HepG2 (cell line): ENCODE results near the gene OR2F2. TPM values are rescaled to one million over a fixed set of nuclear protein-coding genes. Genes with fewer than 3 reads are reported as not detected.
A peak's percentile ranks its signal among the peaks of the same experiment; 100 is the strongest.

Experiments
- ATM ChIP-seq: fragments of 450-650 bp; IDR thresholded peaks from 2 replicates; pipeline ENCODE4 v1.7.1; 2017; ENCODE audit warnings: mild to moderate bottlenecking, borderline replicate concordance
- CBFB ChIP-seq: sonication (generic); formaldehyde crosslinking; IDR thresholded peaks from 2 replicates; pipeline ENCODE4 v1.4.0; 2020; ENCODE audit warnings: missing genetic modification reagents
- GFI1 ChIP-seq: sonication (generic); formaldehyde crosslinking; IDR thresholded peaks from 2 replicates; pipeline ENCODE4 v1.5.0; 2020; ENCODE audit warnings: missing genetic modification reagents, mild to moderate bottlenecking, borderline replicate concordance
- HNRNPLL ChIP-seq: fragments of 200-400 bp; formaldehyde crosslinking; IDR thresholded peaks from 2 replicates; pipeline ENCODE4 v1.6.1; 2017; ENCODE audit warnings: mild to moderate bottlenecking, low read depth, low read length; ENCODE audit not compliant: poor library complexity, severe bottlenecking
- ZC3H4 ChIP-seq: sonication (generic); formaldehyde crosslinking; IDR thresholded peaks from 2 replicates; pipeline ENCODE4 v1.4.0; 2020; ENCODE audit warnings: missing genetic modification reagents, borderline replicate concordance
- ZNF407 ChIP-seq: sonication (generic); formaldehyde crosslinking; IDR thresholded peaks from one replicate; pipeline ENCODE4 v1.5.1; 2020; ENCODE audit warnings: mild to moderate bottlenecking, missing genetic modification reagents; ENCODE audit errors: not compliant biosample characterization
- ZNF879 ChIP-seq: sonication (generic); formaldehyde crosslinking; IDR thresholded peaks from 2 replicates; pipeline ENCODE4 v1.8.1; 2023; ENCODE audit warnings: missing genetic modification reagents
- polyA plus RNA-seq, 8 experiments: library from polyadenylated mRNA; depleted of rRNA in 3 of 8; stranded (reverse) in 7 of 8; unstranded in 1 of 8; fragments of >200 nt; fragmentation: Illumina TruSeq in 4 of 8; extraction: Trizol in 4 of 8; gene quantifications; 2 replicates each; pipeline versions ENCODE4 v1.2.1 to v1.2.3, GENCODE V29; 2011 to 2016; ENCODE audit warnings: low read depth in 4 of 8, missing spikeins in 1 of 8, mixed read lengths in 1 of 8; ENCODE audit not compliant: insufficient read depth in 1 of 8
- total RNA-seq, 5 experiments: library from RNA; depleted of rRNA; stranded (reverse); fragments of >200 nt; fragmentation: Illumina TruSeq; extraction: Trizol; gene quantifications; 2 replicates each; pipeline ENCODE4 v1.2.3, GENCODE V29; 2016; ENCODE audit warnings: low read depth in 1 of 5
- TF ChIP-seq, protein P1 (sequence below): sonication (generic); formaldehyde crosslinking; IDR thresholded peaks from 2 replicates; pipeline ENCODE4 v1.4.0; 2020; ENCODE audit warnings: mild to moderate bottlenecking, missing genetic modification reagents, borderline replicate concordance
- TF ChIP-seq, protein P2 (sequence below): sonication (generic); formaldehyde crosslinking; IDR thresholded peaks from 2 replicates; pipeline ENCODE4 v1.5.1; 2020; ENCODE audit warnings: missing genetic modification reagents, mild to moderate bottlenecking, borderline replicate concordance
- TF ChIP-seq, protein P3 (sequence below): sonication (generic); formaldehyde crosslinking; IDR thresholded peaks from 2 replicates; pipeline ENCODE4 v1.5.1; 2020; ENCODE audit warnings: missing genetic modification reagents, mild to moderate bottlenecking, borderline replicate concordance

OR2F2 gene
- total and polyA plus RNA-seq, 2 of the 13 experiments (the other 11 are each of a cell fraction or from before 2014, with no cell fraction given) = 0.13 TPM; not detected in 1

DNA sequence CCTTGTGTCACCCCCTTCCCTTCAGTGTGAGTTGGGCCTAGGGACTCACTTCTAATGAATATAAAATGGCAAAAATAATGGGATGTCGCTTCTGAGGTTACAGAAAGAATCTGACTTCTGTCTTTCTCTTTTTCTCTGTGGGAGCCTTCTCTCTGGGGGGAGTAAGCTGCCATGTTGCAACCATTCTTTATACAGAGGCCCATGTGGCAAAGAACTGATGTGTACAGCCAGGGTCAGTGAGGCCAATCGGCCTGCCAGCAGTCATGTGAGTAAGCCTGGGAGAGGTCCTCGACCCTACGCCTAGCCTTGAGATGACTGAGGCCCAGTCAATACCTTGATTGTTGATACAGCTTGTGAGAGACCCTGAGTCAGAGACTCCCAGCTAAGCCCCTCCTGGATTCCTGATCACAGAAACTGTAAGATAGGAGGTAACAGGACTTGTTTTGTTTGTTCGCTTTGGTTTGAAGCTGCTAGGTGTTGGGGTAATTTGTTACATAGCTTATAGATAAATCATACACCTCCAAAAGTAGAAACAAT, 34.7 kb upstream of the OR2F2 start (continued):
- TF ChIP-seq, protein P1, sequence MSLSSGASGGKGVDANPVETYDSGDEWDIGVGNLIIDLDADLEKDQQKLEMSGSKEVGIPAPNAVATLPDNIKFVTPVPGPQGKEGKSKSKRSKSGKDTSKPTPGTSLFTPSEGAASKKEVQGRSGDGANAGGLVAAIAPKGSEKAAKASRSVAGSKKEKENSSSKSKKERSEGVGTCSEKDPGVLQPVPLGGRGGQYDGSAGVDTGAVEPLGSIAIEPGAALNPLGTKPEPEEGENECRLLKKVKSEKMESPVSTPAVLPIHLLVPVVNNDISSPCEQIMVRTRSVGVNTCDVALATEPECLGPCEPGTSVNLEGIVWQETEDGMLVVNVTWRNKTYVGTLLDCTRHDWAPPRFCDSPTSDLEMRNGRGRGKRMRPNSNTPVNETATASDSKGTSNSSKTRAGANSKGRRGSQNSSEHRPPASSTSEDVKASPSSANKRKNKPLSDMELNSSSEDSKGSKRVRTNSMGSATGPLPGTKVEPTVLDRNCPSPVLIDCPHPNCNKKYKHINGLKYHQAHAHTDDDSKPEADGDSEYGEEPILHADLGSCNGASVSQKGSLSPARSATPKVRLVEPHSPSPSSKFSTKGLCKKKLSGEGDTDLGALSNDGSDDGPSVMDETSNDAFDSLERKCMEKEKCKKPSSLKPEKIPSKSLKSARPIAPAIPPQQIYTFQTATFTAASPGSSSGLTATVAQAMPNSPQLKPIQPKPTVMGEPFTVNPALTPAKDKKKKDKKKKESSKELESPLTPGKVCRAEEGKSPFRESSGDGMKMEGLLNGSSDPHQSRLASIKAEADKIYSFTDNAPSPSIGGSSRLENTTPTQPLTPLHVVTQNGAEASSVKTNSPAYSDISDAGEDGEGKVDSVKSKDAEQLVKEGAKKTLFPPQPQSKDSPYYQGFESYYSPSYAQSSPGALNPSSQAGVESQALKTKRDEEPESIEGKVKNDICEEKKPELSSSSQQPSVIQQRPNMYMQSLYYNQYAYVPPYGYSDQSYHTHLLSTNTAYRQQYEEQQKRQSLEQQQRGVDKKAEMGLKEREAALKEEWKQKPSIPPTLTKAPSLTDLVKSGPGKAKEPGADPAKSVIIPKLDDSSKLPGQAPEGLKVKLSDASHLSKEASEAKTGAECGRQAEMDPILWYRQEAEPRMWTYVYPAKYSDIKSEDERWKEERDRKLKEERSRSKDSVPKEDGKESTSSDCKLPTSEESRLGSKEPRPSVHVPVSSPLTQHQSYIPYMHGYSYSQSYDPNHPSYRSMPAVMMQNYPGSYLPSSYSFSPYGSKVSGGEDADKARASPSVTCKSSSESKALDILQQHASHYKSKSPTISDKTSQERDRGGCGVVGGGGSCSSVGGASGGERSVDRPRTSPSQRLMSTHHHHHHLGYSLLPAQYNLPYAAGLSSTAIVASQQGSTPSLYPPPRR = peak; percentile 77; the same call in 1 of the 2 replicates
- no peak for TF ChIP-seq CBFB
- TF ChIP-seq ZC3H4 (CRISPR knock-in tag) = no peak
- TF ChIP-seq, protein P2, sequence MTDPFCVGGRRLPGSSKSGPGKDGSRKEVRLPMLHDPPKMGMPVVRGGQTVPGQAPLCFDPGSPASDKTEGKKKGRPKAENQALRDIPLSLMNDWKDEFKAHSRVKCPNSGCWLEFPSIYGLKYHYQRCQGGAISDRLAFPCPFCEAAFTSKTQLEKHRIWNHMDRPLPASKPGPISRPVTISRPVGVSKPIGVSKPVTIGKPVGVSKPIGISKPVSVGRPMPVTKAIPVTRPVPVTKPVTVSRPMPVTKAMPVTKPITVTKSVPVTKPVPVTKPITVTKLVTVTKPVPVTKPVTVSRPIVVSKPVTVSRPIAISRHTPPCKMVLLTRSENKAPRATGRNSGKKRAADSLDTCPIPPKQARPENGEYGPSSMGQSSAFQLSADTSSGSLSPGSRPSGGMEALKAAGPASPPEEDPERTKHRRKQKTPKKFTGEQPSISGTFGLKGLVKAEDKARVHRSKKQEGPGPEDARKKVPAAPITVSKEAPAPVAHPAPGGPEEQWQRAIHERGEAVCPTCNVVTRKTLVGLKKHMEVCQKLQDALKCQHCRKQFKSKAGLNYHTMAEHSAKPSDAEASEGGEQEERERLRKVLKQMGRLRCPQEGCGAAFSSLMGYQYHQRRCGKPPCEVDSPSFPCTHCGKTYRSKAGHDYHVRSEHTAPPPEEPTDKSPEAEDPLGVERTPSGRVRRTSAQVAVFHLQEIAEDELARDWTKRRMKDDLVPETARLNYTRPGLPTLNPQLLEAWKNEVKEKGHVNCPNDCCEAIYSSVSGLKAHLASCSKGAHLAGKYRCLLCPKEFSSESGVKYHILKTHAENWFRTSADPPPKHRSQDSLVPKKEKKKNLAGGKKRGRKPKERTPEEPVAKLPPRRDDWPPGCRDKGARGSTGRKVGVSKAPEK = no peak
- no peak for TF ChIP-seq ZNF879 (CRISPR knock-in tag)
- no peak for TF ChIP-seq ATM
- TF ChIP-seq HNRNPLL = no peak
- TF ChIP-seq ZNF407 (CRISPR knock-in tag) = no peak
- TF ChIP-seq GFI1 = peak; percentile 60; the same call in 1 of the 2 replicates
- TF ChIP-seq, protein P3, sequence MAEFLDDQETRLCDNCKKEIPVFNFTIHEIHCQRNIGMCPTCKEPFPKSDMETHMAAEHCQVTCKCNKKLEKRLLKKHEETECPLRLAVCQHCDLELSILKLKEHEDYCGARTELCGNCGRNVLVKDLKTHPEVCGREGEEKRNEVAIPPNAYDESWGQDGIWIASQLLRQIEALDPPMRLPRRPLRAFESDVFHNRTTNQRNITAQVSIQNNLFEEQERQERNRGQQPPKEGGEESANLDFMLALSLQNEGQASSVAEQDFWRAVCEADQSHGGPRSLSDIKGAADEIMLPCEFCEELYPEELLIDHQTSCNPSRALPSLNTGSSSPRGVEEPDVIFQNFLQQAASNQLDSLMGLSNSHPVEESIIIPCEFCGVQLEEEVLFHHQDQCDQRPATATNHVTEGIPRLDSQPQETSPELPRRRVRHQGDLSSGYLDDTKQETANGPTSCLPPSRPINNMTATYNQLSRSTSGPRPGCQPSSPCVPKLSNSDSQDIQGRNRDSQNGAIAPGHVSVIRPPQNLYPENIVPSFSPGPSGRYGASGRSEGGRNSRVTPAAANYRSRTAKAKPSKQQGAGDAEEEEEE (CRISPR knock-in tag) = no peak
